NOMO-1 treated with dmso at 0.1 percent for 144 hours (cell line): ENCODE data around the gene TTLL5.

Experiments used
- DNase-seq: peaks from one replicate; lab custom pipeline; 2025; ENCODE audit not compliant: unreplicated experiment; lab: John Stamatoyannopoulos, UW

TTLL5 gene

GRCh38 chr14:75726321-75726720 is 65.3 kb downstream of the TTLL5 start:
- no peak for DNase-seq

GRCh38 chr14:75727124-75727523 is 66.1 kb downstream of the TTLL5 start:
- DNase-seq, result no peak

GRCh38 chr14:75732888-75733287 is 71.8 kb downstream of the TTLL5 start:
- no peak for DNase-seq

- DNase-seq, result no peak
Measured at GRCh38 chr14:75734854-75735253, 73.8 kb downstream of the TTLL5 start.

- no peak for DNase-seq
Measured at GRCh38 chr14:75736845-75737485, 75.9 kb downstream of the TTLL5 start.

- no peak for DNase-seq
Measured at GRCh38 chr14:75738192-75738591, 77.1 kb downstream of the TTLL5 start.

GRCh38 chr14:75742867-75743266 is 81.8 kb downstream of the TTLL5 start:
- DNase-seq, result no peak

- no peak for DNase-seq
Measured at GRCh38 chr14:75747899-75748298, 86.9 kb downstream of the TTLL5 start.

GRCh38 chr14:75748336-75748735 is 87.3 kb downstream of the TTLL5 start:
- DNase-seq, result no peak

- no peak for DNase-seq
Measured at GRCh38 chr14:75751296-75751695, 90.2 kb downstream of the TTLL5 start.

GRCh38 chr14:75752086-75752485 is 91.0 kb downstream of the TTLL5 start:
- no peak for DNase-seq

- DNase-seq, result no peak
Measured at GRCh38 chr14:75752907-75753594, 92.0 kb downstream of the TTLL5 start.

- DNase-seq, result no peak
Measured at GRCh38 chr14:75753696-75754095, 92.7 kb downstream of the TTLL5 start.

- DNase-seq, result no peak
Measured at GRCh38 chr14:75757644-75758402, 96.8 kb downstream of the TTLL5 start.

- no peak for DNase-seq
Measured at GRCh38 chr14:75764020-75764419, 103.0 kb downstream of the TTLL5 start.

- no peak for DNase-seq
Measured at GRCh38 chr14:75769047-75769685, 108.1 kb downstream of the TTLL5 start.

- no peak for DNase-seq
Measured at GRCh38 chr14:75770635-75771034, 109.6 kb downstream of the TTLL5 start.

- DNase-seq, result no peak
Measured at GRCh38 chr14:75771595-75771994, 110.5 kb downstream of the TTLL5 start.

GRCh38 chr14:75773046-75773445 is 112.0 kb downstream of the TTLL5 start:
- no peak for DNase-seq

- no peak for DNase-seq
Measured at GRCh38 chr14:75781096-75781495, 120.0 kb downstream of the TTLL5 start.

GRCh38 chr14:75783184-75783583 is 122.1 kb downstream of the TTLL5 start:
- no peak for DNase-seq
